ENCODE measurements around the gene GJA9.

The GJA9 gene

DNA sequence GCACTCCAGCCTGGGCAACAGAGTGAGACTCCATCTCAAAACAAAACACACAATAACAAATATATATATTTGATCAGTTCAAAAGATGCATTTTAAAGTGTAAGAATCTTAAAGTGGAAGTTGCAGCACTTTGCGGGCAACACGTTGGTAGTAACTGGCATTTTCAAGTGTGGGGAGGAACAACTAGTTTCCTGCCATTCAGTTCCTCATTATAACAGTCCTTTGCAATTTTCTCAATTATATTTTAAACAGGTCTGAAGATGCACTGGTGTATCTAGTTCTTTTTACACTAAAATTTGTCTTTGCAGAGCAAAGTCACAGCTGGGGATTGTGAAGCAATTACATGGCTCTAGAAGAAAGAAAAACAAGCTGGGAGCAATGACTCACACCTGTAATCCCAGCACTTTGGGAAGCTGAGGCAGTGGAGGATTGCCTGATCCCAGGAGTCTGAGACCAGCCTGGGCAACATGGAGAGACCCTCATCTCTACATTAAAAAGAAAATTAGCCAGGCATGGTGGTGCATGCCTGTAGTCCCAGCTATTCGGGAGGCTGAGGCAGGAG, 47.1 kb downstream of the GJA9 start:
- TF ChIP-seq, protein P1, sequence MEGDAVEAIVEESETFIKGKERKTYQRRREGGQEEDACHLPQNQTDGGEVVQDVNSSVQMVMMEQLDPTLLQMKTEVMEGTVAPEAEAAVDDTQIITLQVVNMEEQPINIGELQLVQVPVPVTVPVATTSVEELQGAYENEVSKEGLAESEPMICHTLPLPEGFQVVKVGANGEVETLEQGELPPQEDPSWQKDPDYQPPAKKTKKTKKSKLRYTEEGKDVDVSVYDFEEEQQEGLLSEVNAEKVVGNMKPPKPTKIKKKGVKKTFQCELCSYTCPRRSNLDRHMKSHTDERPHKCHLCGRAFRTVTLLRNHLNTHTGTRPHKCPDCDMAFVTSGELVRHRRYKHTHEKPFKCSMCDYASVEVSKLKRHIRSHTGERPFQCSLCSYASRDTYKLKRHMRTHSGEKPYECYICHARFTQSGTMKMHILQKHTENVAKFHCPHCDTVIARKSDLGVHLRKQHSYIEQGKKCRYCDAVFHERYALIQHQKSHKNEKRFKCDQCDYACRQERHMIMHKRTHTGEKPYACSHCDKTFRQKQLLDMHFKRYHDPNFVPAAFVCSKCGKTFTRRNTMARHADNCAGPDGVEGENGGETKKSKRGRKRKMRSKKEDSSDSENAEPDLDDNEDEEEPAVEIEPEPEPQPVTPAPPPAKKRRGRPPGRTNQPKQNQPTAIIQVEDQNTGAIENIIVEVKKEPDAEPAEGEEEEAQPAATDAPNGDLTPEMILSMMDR (IDR thresholded peaks at IDR 0.05; ENCODE audit: low read depth, low read length, missing control alignments): no peak
- in situ Hi-C loops (cut with HindIII; ENCODE audit: low pct_ligation_motif_present, low sequenced_read_pairs): no loop called here
- DNase-seq: no peak
- Histone ChIP-seq H3K27ac (no peak overlapping the region), H3K36me3 (replicated peaks) (peaks cover 10% of the 10 kb centered on the region), H3K27me3 (replicated peaks) (peaks cover 13% of the 10 kb centered on the region), H3K4me3 (ENCODE audit: low read depth, low read length) (no peak overlapping the region)

DNA sequence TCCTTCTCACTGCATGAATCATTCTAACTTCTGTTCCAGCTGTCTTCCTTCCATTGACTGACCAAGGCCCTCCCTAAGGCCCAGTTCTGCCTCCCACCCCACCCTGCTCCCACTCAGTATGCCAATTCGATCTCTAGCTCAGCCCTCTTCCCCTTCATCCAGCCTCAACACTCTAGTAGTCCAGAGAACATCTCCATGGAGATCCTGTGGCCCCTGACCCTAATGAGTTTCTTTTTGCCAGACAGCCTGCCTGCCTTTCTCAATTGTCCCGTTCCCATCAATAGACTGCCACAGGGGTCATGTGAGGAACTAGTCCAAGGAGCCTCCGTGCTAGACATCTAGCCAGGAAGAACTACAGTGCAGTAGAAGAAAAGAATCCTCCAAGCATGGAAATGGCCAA, 48.2 kb downstream of the GJA9 start:
- Histone ChIP-seq H3K4me3 (ENCODE audit: low read depth, low read length) (no peak overlapping the region), H3K36me3 (replicated peaks) (peaks cover under 1% of the 10 kb centered on the region), H3K27ac (no peak overlapping the region), H3K27me3 (replicated peaks) (peaks cover 13% of the 10 kb centered on the region)
- in situ Hi-C loops (cut with HindIII; ENCODE audit: low pct_ligation_motif_present, low sequenced_read_pairs): no loop called here
- TF ChIP-seq, protein P1 (IDR thresholded peaks at IDR 0.05; ENCODE audit: low read depth, low read length, missing control alignments): no peak
- DNase-seq: no peak

DNA sequence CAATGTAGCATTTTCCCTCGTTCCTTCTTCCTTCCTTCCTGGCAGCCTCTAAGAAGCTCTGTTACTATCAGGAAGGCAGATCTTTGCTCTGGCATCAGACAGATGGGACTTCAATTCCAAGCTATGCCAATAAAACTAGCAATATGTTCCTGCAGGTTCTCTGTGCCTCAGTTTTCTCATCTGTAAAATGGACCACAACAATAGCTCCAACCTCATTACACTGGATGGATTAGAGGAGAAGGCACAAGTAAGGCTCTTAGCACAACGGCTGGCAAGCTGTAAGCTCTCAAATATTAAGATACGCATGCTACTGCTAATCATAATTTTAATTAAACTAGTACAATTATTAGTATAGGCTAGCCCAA, 49.0 kb downstream of the GJA9 start:
- peaks cover 13% of the 10 kb centered on the region for H3K27me3 ChIP-seq (replicated peaks)
- no peak overlapping the region for H3K27ac ChIP-seq
- TF ChIP-seq, protein P1 (IDR thresholded peaks at IDR 0.05; ENCODE audit: low read depth, low read length, missing control alignments): no peak
- DNase-seq: no peak
- no peak overlapping the region for H3K4me3 ChIP-seq (ENCODE audit: low read depth, low read length)
- no peaks in the 10 kb centered on the region for H3K36me3 ChIP-seq (replicated peaks)
- in situ Hi-C loops (cut with HindIII; ENCODE audit: low pct_ligation_motif_present, low sequenced_read_pairs): no loop called here

DNA sequence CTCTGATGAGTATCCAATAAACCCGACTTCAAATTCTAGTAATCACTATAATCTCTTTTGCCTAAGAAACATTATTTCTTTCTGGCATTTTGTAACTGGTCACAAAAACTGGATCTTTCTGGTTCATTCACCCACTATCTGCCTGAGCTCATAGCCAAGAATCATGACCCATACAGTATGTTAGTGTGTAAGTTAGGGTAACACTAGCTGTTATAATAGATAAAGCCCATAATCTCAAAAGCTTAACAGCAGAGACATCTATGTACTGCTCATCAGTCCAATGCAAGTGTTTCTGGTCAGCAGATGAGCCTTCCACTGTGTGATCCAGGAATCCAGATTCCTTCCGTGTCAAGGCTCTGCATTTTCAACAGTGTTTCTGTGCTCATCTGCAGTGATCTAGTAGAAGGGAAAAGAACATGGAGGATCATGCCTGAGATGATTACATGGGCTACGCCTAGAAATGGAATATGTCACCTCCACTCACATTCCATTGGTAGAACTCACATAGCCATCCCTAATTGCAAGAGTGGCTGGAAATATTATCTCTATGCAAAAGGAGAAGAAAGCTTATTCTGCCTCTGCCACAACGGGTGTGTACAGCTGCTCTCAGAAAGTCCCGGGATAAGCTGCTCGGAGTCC, 49.5 kb downstream of the GJA9 start:
- H3K27ac ChIP-seq: no peak overlapping the region
- TF ChIP-seq, protein P1 (IDR thresholded peaks at IDR 0.05; ENCODE audit: low read depth, low read length, missing control alignments): no peak
- in situ Hi-C loops (cut with HindIII; ENCODE audit: low pct_ligation_motif_present, low sequenced_read_pairs): no loop called here
- no peaks in the 10 kb centered on the region for H3K36me3 ChIP-seq (replicated peaks)
- H3K27me3 ChIP-seq (replicated peaks): peaks cover 17% of the 10 kb centered on the region
- DNase-seq: no peak
- no peak overlapping the region for H3K4me3 ChIP-seq (ENCODE audit: low read depth, low read length)

DNA sequence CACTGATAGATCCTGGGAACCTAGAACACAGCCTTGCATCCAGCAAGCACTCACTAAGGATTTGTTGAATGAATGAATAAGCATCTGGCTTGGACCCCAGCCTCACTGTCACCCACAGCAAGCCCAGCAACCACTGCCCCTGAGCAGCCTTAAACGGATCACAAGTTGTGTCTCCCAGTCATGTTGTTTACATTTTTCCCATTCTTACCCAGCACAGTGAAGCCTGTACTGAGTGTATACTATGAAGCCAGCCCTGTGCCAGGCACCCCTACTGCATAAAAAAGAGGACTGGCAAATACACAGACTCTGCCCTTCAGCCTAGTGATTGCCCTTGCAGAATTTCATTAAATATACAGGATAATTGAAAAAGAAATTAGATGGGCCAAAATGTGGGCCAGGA, 52.0 kb downstream of the GJA9 start:
- Histone ChIP-seq H3K36me3 (replicated peaks) (no peaks in the 10 kb centered on the region), H3K27me3 (replicated peaks) (peaks cover 18% of the 10 kb centered on the region), H3K27ac (no peak overlapping the region), H3K4me3 (ENCODE audit: low read depth, low read length) (no peak overlapping the region)
- no peak for DNase-seq
- TF ChIP-seq, protein P1 (IDR thresholded peaks at IDR 0.05; ENCODE audit: low read depth, low read length, missing control alignments): no peak
- in situ Hi-C loops (cut with HindIII; ENCODE audit: low pct_ligation_motif_present, low sequenced_read_pairs): no loop called here

DNA sequence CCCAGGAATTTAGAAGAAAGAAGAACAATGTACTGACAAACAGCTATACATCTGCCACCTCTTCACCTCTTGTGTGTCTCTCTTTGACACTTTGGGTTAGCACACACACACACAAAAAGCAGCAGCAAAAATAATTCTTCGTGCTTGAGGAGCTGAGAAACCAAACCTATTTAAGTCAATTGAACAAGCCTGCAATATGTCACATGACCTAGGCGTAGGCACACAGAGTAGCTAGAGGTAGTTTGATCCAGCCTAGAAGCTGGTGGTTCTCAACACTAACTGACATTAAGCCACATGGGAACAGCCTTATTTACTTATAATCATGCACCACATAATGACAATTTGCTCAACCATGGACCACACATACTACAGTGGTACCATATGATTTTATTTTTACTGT, 54.1 kb downstream of the GJA9 start:
- TF ChIP-seq, protein P1 (IDR thresholded peaks at IDR 0.05; ENCODE audit: low read depth, low read length, missing control alignments): no peak
- H3K36me3 ChIP-seq (replicated peaks): no peaks in the 10 kb centered on the region
- in situ Hi-C loops (cut with HindIII; ENCODE audit: low pct_ligation_motif_present, low sequenced_read_pairs): no loop called here
- H3K27me3 ChIP-seq (replicated peaks): peaks cover 20% of the 10 kb centered on the region
- DNase-seq: no peak
- H3K27ac ChIP-seq: no peak overlapping the region
- H3K4me3 ChIP-seq (ENCODE audit: low read depth, low read length): no peak overlapping the region

Measured in brain microvascular endothelial cell (primary cell).